HG02938 (cell line): Measurements from ENCODE around the gene ZNF837.
"Not testable (repeated sequence)": the region's sequence is repeated elsewhere in the genome, so short reads cannot be mapped to it uniquely, and the experiment has no call there.

Source experiments
- ATAC-seq: cut with Tn5 transposase; IDR thresholded peaks from one replicate; pipeline ENCODE4 v1.9.1; 2021; ENCODE audit warnings: mild to moderate bottlenecking, moderate library complexity; ENCODE audit not compliant: unreplicated experiment

The ZNF837 gene

DNA sequence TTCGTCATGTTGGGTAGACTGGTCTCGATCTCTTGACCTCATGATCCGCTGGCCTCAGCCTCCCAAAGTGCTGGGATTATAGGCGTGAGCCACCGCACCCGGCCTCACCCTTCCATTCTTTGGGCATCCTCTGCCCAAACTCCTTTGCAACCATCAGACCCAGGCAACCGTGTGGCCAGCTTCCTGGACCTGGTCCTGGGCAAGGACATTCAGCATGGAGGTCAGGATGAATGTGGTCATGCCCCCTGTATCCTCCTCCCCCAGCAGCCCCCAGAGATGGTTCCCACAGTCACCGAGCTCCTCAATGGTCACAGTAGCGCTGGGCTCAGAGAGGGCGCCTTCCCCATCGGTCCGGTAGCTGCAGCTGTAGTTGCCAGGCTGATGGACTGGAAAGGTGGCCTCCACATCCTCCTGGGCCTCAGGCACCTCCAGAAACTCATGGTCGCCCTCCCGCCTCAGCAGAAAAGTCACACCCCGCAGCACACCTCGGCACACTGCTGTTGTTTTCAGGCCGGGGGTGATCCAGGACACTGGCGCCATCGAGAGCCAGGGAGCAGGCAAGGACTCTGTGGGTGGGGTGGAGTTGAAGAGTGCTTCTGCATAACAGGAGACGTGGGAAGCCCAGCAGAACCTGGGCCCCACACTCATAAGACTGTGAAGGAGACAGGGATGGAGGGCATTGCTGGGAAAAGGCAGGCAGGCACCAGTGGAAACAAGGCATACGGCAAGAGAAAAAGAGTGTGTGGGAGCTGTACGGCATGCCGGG is 28.7 kb downstream of the ZNF837 start:
- no peak for ATAC-seq

DNA sequence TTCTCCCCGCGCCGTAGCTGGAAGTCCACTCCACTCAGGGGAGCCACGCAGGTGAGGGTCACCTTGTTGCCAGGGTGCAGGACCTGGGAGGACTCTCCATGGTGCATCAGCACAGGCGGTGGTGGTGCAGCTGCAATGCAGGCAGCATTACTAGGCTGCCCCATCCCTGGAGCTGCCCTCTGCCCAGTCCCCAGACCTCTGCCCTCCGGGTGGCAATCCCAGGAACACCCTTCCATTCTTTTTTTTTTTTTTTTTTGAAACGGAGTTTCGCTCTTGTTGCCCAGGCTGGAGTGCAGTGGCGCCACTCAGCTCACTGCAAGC is 29.3 kb downstream of the ZNF837 start:
- no peak for ATAC-seq

DNA sequence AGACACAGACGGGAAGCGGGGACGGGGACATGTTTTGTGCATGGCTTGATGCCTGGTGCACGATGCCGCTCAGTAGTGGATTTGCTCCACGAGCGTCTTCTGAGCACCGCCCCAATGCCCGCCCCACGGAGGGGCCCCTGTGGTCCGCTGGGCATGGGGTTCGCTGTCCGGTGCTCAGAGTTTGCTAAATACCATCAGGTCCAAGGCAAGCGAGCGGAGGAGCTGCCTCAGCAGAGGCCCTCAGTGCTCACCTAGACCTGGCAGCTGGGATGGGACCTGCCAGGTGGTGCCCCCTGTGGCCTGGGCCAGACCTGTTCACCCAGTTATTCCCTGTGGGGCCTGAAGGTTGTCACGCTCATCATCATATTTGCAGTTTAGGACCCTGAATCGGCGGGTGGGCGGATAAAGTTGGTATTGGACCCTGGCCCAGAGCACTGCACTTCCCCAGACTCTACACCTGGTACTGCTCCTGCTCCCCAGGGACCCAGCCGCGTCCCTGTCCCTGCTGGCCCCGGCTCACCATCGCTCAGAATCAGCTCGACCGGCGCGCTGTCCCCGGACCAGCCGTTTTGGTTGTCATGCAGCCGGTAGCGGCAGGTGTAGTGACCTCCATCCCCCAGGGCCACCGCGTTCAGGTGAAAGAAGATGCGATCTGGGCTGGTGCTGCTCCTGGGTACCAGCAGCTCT is 29.8 kb downstream of the ZNF837 start:
- ATAC-seq, result no peak

DNA sequence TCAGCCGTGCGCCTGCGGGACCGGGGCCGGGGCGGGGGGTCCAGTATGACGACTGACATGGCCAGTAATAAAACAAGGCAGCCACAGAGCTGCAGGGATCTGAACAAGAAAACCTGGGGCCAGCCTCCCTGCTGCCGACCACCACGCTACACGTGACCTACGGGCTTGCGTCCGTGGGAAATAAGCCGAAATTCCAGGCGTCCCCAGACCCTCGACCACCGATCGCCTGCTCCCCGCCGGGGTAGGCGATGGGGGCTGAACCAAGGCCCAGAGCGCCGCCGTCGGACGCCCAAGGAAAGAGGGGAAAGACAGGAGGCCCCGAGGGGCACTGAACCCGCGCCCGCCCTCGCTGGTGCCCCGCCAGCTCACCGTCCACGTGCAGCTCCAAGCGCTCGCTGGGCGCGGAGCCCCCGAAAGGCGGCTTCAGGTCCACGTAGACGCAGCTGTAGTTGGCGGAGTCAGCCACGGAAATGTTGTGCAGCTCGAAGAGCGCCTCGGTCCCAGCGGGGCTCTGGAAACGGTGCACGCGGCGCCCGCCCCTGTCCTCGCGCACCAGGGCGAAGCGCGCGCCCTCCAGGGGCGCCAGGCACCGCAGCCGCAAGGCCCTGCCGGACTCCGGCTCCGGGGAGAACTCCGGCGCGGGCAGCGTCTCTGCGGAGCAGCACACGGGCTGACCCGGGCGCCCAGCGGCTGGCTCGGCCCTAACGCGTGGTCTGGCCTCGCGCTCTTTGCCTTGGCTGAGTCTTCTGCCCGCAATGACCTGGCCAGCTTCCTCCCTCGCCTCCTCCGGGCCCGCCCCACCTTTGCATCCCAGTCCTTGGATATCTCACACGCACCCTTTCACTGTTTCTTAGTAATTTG is 30.6 kb downstream of the ZNF837 start:
- ATAC-seq, result no peak

DNA sequence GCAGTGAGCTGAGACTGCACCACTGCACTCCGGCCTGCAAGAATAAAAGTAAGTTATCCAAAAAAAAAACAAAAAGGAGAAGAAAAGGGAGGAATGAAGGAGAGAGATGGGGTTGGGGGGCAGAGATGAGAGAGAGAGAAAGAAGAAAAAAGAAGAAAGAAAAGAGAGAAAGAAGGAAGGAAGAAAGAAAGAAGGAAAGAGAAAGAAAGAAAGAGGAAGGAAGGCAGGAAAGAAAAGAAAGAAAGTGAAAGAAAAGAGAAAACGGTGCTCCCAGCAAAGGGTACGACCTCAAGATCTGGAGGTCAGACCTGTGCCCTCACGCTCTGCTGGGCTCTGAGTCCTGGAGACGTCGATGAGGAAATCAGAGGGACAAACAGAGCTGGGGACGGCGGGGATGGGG is 31.2 kb downstream of the ZNF837 start:
- ATAC-seq, result no peak

DNA sequence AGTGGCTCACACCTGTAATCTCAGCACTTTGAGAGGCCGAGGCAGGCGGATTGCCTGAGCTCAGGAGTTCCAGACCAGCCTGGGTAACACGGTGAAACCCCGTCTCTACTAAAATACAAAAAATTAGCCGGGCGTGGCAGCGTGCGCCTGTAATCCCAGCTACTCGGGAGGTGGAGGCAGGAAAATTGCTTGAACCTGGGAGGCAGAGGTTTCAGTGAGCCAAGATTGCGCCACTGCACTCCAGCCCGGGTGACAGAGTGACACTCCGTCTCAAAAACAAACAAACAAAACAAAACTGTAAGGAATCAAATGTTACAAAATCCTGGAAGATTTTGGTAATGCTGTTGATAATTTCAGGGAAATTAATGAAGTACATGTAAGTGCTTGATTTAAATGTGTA is 32.8 kb downstream of the ZNF837 start:
- not testable (repeated sequence) for ATAC-seq

DNA sequence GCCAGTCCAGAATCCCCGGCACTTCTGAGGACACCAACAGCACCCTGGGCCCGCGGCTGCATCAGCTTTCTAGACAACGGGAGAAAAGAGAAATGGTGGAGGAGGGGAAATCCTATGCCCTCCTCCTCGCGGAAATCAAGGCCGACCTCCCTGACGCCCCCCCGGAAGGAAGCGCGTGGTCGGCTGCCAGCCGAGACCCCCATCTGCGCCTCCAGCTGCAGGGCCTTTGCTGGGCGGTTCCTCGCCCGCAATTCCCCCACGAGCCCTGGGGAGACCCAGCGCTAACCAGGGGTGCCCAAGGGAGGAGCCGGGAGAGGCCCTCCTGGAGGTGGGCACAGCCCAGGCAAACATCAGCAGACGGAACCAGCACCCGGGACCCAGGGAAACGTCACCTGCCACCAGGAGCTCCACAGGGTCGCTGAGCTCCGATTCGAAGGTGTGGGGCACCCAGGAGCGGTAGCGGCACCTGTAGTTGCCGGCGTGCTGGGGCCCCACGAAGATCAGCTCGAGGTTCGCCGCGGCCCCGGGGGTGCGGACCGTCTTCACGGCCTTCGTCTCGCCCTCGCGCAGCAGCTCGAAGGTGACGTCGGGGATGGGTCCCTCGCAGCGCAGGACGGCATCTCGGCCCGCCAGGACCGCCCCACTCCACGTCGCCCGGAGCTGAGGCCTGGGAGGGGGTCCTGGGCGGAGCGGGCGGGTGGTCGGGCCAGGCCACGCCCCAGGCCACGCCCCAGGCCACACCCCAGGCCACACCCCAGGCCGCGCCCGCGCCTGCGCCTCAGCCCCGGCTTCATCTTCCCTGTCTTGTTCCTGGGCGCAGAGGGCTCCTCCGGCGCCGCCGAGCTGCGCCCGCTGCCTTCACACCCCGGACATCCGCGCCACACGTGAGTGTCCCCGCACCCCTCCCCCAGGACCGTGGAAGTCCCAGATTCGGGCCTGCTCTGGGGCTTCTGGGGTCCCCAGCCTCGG is 33.6 kb downstream of the ZNF837 start:
- peak; percentile 67 for ATAC-seq

DNA sequence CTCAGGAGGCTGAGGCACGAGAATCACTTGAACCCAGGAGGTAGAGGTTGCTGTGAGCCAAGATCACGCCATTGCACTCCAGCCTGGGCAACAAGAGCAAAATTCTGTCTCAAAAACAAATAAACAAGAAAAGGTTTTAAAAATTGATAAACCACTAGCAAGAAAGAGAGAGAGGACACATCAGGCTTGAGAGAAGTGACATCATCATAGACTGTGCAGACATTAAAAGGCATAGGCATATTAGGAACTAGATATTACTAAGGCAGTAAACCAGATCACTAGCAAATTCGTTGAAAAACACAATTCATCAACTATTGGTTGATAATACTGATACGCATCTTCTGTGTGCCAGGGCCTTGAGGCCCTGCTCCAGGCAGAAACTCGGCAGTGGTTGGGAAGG is 35.3 kb downstream of the ZNF837 start:
- no peak for ATAC-seq

DNA sequence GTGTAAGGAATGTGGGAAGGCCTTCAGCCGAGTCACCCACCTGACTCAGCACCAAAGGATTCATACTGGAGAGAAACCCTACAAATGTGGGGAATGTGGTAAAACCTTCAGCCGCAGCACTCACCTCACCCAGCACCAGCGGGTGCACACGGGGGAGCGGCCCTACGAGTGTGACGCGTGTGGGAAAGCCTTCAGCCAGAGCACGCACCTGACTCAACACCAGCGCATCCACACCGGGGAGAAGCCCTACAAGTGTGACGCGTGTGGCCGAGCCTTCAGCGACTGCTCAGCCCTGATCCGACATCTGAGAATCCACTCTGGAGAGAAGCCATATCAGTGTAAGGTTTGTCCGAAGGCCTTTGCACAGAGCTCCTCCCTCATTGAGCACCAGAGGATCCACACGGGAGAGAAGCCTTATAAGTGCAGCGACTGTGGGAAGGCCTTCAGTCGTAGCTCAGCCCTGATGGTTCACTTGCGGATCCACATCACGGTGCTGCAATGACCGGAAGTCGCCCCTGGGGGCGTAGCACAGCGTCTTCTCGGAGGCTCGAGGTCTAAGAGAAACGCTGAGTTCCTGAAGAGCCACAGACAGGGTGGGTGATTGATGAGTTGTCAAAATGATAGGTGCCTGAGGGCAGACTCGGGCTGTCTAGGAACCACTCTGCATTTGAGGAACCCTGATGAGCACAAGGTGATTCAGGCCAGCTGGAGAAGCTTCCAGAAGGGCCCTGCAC is 41.8 kb downstream of the ZNF837 start:
- no peak for ATAC-seq

DNA sequence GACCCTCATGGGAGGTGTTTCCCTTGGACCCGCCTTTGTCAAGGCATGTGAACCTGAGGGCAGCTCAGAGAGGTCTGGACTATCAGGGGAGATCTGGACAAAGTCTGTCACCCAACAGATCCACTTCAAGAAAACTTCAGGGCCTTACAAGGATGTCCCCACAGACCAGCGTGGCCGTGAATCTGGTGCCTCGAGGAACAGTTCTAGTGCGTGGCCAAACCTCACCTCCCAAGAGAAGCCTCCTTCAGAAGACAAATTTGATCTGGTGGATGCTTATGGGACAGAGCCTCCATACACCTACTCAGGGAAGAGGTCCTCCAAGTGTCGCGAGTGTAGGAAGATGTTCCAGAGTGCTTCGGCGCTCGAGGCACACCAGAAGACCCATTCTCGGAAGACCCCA is 42.5 kb downstream of the ZNF837 start:
- no peak for ATAC-seq

DNA sequence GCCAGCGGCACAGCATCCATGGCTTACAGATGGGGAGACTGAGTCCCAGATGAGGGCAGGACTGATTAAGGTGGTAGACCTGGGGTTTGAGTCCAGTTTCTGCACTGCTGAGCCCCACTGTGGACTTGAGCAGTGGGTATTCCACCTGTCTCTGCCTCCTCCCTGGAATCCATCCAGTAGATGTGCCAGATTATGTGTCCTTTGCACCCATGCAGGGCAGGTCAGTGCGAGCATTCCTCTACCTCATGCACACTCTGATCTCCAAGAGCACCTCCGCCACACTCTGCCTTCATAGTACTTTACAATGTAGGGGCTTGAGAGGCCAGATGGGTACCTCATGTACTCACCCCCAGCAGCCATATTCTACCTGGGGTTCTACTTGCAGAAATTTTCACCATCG is 44.0 kb downstream of the ZNF837 start:
- ATAC-seq, result no peak

DNA sequence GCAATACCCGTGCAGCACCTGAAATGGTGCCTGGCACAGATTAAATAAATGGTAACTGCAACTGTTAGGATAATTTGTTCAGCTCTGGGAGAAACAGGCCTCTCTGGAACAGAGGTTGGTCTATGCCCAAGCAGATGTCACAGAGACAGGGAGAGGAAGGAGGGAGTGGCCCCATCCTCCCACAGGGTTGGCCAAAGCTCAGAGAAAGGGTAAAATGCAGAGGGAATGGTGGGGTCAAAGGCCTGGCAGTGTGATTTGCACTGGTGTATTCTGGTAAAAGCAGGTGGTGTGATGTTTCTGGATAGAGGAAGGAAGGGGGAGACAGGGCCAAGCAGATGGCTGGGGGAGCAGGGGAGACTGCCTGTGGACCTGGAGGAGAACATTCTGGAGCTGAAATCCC is 44.6 kb downstream of the ZNF837 start:
- no peak for ATAC-seq

DNA sequence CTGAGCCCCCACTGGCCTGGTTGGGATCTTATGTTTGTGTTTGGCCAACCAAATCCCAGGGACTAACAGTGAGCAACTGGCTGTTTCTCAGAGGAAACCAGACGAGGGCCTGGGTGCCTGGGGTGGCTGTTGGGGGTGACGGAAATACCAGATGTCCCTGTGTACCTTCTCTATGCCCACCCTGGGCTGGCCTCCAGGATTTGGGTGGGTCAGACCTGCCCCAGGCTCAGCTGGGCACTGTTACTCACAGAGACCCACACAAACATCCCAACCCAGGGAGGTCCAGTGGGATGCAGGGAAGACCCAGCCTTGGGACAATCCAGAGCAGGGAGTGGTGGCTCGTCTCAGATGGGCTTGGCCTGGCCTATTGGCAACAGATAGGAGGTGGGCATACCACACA is 45.2 kb downstream of the ZNF837 start:
- ATAC-seq, result no peak

DNA sequence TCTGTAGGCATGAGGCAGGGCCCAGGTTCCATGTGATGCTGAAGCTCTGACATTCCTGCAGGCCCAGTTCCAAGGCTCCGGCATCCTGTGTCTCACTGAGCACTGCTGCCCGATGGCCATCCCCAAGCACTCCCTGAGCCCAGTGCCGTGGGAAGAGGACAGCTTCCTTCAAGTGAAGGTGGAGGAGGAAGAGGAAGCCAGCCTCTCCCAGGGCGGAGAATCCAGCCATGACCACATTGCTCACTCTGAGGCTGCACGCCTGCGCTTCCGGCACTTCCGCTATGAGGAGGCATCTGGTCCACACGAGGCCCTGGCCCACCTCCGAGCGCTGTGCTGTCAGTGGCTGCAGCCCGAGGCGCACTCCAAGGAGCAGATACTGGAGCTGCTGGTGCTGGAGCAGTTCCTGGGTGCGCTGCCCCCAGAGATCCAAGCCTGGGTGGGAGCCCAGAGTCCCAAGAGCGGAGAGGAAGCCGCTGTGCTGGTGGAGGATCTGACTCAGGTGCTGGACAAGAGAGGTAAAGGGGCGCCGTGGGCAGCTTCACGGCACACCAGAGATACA is 46.1 kb downstream of the ZNF837 start:
- ATAC-seq, result no peak

DNA sequence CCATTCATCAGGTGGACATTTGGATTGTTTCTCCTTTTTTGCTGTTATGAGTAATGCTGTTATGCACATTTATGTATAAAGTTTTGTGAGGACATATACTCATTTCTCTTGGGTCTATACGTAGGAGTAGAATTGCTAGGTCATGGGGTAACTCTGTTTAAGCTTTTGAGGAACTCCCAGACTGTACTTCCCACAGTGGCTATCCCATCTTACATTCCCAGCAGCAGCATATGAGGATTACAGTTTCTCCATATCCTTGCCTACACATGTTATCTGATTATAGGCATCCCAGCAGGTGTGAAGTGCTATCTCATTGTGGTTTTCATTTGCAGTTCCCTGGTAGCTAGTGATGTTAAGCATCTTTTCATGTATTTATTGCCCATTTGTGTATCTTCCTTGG is 48.1 kb downstream of the ZNF837 start:
- ATAC-seq, result no peak

DNA sequence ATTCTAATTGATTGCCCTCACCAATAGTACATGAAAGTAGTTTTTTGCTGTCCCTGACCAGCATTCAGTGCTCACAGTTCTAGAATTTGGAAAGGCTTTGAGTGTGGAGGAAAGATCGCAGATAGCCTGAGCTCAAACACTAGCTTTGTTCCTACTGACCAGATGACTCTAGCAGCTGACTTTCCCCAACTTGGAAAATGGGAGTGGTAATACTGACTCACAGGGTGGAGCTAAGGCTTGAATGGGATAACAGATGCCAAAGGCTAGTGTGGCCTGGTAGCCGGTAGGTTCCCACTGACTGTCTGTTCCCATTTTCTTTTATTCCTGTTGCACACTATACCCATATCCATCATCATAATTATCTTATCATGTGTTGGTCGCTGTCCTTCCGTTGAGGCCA is 50.4 kb downstream of the ZNF837 start:
- no peak for ATAC-seq

DNA sequence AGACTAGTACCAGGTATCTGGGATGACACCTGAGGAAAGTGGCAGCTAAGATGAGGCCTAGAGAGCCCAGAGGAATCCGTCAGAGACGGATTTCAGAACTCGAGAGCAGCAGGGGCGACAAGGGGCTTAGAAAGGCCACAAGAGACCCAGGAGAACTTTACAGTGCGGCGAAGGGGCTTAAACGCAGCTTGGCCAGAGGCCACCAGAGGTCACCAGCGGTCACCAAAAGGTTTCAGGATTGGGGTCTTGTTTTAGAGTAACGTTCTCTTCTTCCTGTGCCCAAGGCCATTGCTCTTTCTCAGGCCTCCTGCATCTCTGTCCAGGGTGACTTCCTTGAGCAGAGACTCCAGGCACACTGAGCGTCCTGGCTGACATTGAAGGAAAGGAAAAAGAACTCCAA is 51.8 kb downstream of the ZNF837 start:
- no peak for ATAC-seq

DNA sequence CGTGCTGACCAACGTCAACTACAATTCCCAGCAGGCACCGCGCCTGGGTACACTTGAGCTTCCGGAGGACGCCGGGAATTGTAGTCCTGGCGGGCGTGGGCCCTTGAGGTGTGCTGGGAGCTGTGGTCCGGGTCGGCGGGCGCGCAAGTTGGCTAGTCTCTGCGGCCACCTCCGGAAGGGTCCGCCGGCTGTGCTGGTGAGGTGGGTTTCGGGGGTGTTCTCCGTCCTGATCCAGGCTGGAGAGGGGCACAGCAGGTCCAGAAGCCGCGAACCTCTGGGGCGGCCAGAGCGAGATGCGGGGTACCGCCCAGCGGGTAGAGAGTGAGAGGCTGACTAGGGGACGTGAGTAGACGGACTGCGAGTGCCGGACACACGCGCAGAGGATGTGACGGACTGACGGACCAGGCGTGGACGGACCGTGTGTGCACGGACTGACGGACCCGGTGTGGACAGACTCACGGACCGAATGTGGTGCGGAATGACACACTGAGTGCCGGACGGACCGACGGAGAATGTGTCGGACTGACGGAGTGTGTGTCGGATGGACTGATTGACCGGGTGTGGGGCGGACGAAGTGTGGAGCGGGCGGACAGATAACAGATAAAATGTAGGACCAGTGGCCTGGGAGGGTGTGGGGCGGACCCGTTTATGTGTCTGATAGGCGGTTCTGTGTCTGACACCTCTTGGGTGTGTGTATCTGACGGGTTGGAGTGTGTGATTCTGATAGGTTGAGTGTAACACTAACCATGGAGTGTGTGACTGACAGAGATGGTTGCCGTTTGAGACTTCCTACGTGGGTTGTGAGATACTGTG is 53.7 kb downstream of the ZNF837 start, which contains the start of gene ZSCAN22:
Gene ZSCAN22, plus strand, starts transcription at position 81 of the 813 bp plus-strand sequence. CDS start 7,809 bp downstream, outside the sequence.
- ATAC-seq, result peak; percentile 74

DNA sequence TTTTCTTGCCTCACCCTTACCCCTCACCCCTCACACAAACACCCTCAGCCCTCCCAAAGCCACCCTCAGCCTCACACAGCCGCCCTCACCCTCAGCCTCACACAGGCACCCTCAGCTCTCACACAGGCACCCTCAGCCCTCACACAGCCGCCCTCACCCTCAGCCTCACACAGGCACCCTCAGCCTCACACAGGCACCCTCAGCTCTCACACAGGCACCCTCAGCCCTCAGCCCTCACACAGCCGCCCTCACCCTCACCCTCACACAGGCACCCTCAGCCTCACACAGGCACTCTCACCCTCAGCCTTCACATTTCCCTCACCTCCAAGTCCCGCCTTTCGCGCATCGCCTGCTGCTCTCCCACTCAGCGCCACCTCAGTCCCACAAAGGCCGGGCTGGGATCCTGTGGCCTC is 54.3 kb downstream of the ZNF837 start:
- no peak for ATAC-seq
